GM18502 (cell line): Measurements from ENCODE around the gene MORC2.

ENCODE experiments used
- ATAC-seq: cut with Tn5 transposase; IDR thresholded peaks from one replicate; pipeline ENCODE4 v1.9.1; 2021; ENCODE audit warnings: mild to moderate bottlenecking; ENCODE audit not compliant: unreplicated experiment, poor library complexity

Gene MORC2

DNA sequence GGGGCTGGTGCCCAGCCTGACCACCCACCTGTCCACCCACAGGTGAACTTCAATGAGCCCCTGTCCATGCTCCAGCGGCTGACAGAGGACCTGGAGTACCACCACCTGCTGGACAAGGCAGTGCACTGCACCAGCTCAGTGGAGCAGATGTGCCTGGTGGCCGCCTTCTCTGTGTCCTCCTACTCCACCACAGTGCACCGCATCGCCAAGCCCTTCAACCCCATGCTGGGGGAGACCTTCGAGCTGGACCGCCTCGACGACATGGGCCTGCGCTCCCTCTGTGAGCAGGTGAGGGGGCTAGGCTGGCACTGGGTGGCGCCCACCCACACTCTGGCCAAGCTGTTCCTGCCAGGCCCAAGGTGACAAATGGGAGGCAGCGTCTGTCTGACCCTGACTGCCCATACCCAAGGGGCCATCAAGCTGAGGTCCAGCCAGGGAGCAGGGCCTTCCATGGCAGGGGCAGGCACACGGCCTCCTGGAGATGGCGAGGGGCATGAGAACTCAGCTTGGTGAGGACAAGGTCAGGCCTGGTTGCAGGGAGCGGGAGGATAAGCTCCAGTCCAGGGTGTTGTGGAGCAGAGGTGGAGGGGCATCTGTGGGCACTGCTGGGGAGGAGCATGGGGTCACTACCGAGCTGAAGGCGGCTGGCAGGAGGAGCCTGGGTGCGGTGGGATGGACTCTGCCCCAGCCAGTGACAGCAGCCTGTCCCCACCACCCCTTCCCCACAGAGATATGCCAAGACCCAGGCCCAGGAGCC, 77.7 kb downstream of the MORC2 start:
- no peak for ATAC-seq

DNA sequence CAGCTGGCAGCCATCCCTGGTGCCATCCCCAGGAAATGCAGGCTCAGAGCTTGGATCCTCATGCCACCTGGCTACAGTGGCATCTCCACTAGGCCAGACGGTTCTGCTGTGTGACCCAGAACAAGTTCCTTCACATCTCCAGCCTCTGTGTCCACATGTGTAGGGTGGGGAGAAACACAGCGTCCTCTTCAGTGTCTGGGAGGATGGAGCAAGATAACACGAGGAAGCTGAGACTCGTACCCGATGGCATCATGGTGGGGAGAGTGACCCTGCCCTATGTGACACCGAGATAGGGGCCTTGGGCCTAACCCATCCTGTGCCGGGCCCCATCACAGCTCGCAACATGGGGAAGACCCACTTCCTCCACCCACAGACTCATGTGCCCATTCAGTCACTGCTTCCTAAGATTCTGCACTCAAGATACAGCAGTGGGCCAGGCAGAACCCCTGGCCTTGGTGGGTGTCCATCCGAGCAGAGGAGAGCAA, 78.5 kb downstream of the MORC2 start:
- no peak for ATAC-seq

DNA sequence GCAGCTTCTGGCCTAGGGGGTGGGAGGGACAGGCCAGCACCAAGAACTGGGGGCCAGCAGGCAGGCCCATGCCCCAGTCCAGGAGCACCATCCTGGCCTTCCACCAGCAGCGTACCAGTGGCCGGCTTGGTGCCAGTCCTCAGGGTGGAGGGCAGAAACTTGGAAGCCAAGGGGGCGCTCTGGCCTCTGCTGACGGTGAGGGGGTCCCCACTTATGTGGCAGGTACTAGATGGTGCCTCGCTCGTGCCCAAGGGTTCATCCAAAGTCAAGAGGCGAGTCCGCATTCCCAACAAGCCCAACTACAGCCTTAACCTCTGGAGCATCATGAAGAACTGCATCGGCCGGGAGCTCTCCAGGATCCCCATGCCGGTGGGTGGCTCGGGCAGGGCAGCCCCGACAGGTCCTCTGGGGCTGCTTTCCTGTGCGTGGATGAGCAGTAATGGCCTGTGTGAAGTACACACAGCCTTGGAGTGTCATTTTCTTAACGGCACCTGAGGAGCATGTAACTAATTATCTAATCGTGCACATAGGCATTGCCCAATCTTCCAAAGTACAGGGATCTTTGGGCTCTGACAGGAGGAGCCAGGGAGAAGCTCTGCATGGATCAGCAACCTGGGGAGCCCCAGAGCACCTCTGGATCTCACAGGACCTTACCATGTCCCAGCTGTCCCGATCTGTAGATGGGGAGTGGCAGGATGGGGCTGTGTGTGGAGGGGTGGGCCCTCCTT, 79.1 kb downstream of the MORC2 start:
- ATAC-seq = no peak

DNA sequence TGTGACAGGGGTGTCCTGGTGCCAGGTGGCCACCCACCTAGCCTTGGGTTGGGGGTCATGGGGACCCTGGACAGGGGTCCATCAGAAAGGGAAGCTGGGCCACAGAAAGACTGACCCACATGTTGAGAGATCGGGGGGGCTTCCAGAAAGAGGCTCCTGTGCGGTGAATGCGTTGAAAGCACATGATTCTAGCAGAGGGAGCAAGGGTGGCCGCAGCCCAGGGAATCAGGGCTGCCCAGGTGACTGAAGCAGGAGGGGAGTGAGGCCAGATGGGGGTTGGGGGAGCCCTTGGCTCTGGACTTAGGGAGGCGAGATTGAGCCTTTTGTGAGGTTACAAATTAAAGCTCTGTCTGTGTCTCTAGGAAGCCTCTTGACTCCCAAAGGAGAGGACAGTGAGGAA, 80.7 kb downstream of the MORC2 start:
- ATAC-seq = no peak

DNA sequence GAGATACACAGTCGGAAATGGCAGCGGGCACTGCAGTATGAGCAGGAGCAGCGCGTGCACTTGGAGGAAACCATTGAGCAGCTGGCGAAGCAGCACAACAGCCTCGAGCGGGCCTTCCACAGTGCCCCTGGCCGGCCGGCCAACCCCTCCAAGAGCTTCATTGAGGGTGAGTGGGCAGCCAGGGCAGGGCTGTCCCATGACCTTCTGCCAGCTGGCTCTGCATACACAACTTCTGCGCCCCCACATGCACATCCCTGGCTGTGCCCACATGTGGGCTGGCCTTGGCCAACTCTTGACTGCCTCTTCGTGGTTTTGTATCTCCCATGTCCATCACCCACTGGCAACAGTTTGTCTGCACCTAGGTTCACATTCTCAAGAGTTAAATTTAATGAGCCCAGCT, 81.1 kb downstream of the MORC2 start:
- ATAC-seq = no peak

DNA sequence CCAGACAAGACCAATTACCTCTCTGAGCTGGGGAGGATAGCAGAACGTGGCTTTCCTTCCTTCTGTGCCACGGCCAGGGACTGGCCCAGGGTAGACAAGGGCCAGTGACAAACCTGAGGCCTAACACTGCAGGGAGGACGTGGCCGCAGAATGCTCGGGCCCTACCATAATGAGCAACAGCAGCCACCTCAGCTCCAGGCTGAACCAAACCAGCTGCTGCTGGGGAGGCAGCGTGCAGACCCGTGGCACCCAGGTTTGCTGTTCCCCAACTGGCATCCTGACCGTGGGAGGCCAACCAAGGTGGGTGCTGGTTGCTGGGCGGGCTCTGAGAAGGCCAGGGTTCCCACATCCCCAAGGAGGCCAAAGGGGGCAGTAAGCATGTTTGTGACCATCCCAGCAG, 83.0 kb downstream of the MORC2 start:
- no peak for ATAC-seq

DNA sequence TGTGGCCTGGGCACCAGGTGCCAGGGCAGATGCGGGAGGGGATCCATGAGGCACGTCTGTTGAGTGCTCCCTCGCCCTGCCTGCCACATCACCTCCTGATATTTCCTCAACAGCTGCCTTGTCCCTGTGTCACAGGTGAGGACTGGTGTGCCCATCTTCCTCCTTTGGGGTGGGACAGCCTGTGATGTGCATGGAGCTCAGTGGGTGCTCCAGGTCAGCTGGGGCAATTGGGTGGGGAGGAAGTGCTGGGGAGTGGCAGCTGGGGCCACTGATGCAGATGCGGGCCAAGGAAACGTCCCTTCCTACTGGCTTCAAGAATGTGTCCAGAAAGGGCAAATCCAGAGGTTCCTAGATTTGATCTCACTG, 83.6 kb downstream of the MORC2 start:
- no peak for ATAC-seq

DNA sequence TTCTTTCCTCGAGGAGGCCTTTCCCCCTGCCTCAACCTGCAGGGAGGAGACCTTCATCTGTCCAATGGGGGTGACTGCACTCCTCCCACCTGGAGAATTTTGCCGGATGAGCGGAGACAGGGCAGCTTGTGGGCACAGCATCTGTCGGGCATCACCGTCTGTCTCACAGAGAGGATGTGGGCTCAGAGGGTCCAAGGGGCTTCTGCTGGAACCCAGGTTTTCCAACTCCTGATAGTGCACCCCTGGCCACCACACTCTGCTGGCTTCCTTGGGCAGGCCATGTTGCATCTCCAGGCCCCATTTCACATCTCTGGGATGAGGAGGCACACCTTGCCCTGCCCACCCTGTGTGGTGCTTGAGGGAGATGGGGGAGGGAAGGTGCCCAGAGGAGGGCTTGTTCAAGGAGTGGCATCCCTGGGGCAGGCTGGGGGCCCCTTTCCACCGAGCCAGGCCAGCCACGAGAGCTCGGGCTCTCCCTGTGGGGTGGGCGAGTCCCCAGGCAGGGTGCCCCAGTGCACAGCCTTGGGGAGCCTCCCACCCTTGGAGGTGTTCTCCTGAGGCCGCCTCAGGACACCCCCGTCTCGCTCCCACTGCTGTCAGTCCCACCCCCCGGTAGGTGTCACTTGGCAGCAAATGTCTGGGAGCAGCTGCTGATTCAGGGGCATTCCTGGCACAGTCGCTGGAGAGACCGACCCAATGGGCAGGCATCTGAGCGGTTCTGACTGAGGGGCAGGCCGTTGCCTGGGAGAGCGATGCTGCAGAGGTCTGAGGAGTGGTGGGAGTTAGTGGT, 84.2 kb downstream of the MORC2 start:
- no peak for ATAC-seq

DNA sequence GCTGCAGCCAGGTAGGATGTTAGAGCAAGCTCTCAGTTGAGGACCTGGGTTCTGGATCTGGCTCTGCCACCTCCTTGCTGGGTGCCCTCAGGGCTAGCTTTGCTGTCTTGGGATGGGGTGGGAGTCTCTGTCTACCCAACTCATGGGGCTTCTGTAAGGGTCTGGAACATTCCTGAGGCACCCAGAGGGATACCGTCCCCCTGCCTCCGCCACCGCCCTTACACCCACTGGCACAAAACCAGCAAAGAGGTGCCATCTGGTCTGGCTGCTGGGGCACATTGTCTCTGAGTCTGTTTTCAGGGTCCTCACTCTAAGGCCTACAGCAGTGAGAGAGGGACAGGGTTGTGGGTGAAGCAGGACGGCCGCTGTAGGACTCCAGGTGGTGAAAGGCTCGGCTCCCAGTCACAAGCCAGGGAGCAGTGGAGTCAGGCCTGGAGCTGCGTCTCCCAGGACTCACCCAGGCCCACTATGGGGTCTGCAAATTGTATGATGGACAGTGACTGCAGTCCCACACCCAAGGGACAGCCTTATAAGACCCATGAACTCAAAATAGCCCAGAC, 84.9 kb downstream of the MORC2 start:
- no peak for ATAC-seq

DNA sequence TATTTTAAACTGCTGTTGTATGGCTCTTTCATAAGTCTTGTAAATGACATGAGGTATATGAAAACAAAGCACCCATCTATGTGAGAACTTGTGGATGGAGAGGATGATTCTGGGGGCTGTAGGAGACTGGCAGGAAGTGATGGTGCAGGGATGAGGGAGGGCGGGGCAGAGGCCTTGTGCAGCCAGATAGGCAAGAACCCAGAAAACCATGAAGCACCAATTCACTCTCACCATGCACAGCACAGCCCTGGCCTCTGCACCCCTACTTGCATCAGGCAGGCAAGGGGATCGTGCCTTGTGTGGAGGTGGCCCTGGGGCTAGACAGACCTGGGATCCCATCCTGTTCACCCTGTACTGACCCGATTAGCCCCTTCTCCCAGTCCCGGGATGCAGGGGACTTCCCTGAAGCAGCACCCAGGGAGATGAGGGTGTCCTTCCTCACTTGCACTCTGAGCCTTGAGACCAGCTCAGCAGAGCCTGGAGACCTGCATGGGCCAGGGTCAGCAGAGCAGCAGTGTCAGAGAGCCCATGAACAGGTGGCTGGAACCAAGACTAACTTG, 85.5 kb downstream of the MORC2 start:
- no peak for ATAC-seq

DNA sequence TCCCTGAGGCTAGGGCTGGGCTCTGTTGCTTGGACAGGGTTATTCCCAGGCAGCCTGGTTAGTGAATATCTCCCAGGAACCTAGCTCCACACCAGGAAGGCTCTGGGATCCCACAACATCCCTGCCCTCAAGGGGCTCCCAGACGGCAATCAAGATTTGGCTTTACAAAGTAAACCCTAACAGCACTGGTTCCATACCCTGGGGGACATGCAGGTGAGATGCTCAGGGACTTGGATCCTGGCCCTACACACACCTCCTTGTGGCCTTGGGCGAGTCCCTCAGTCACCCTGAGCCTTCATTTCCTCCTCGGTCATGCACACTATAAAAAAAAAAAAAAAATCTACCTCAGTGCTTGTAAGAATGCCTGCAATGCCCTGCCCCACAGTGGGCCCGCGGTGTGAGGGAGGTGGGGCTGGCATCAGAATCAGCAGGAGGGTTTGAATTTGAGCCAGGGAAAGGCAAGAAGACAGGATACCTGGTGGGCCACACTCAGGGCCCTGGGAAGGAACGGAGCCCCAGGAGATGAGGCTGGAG, 86.3 kb downstream of the MORC2 start:
- no peak for ATAC-seq

DNA sequence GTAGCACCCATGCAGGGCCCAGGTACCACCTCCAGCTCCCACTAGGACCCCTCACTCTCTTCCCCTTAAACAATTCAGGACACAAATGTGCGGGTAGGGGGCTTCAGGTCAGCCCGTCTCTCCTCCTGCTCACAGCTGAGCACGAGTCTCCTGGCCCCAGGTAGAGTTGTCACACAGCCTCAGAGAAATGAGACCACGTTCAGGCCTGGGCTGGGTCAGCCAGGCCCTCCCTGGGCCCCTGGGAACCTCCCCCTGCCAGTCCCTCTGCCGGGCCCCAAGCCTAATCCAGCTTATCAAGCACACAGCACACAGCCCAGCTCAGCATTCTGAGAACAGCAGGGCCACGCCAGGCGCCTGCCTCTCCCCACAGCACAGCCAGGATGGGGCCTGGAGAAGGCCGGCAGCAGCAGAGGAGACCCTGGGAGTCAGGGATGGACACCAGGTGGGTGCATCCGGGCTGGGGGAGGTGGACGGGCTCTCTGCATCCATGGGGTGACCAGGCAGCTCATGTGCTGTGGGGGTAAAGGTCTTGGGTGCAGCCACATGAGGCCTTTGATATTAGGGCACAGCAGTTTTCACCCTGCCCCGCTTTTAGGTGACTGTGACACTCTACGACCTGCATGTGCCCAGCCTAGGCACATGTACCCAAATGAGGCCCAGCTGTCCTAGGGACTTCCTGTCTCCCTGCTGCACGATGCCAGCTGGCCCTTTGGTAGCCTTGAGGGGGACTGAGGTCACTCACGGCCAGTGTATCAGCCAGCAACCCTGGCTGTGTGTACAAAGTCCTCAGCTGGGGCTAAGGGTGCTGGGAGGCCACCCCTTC, 87.0 kb downstream of the MORC2 start:
- ATAC-seq = no peak

DNA sequence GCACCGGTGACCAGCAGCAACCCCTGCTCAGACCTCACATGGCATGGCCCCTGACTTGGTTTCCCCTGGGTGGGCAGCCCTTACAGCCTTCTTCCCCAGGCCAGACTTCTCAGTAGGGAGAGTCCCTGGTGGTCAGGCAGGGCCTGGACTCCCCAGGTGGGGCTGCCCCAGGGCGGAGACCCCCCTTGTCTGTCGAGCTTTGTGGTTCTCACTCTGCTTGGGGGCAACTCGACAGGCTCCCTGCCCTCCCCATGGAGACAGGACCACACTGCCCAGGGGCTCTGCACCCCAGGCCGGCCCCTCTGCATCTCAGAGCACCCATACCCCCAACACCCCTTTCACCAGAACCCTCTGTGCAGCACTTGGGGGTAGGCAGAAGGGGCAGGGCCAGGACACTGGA, 87.7 kb downstream of the MORC2 start:
- no peak for ATAC-seq

DNA sequence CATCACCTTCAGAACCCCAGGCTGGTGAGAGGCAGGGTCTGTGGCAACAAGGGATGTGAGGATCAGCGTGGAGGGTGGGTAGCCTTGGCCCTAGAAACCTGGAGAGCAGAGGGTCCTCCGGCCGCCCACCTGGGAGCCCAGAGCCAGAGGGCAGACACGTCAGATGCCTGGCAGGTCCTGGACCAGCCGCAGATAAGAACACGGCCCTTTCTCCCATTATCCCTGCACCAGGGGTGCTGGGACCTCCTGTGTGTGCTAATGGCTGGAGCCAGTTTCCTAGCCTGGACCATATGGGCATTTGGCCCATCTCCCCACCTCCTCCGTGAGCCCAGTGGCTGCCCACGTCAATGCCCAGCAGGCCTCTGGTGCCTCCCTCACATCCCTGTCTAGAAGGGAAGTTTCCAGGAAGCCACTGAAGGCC, 88.4 kb downstream of the MORC2 start:
- no peak for ATAC-seq

DNA sequence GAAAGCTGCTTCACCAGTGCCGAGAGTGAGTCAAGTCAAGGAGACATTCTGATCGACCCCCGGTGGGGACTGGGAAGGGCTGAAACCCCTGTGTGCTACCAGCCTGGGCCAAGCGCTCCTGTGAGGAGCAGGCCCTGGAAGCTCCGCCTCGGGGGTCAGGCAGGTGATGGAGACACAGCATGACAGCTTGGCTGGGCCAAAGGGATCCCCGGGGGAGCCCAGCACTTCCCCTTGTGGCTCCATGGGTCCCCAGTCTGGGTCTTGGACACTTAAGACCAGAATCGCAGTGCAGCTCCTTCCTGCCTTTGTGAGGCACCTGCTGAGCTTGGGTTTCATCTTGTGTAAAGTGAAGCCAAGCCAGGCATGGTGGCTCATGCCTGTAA, 89.2 kb downstream of the MORC2 start:
- ATAC-seq = no peak

DNA sequence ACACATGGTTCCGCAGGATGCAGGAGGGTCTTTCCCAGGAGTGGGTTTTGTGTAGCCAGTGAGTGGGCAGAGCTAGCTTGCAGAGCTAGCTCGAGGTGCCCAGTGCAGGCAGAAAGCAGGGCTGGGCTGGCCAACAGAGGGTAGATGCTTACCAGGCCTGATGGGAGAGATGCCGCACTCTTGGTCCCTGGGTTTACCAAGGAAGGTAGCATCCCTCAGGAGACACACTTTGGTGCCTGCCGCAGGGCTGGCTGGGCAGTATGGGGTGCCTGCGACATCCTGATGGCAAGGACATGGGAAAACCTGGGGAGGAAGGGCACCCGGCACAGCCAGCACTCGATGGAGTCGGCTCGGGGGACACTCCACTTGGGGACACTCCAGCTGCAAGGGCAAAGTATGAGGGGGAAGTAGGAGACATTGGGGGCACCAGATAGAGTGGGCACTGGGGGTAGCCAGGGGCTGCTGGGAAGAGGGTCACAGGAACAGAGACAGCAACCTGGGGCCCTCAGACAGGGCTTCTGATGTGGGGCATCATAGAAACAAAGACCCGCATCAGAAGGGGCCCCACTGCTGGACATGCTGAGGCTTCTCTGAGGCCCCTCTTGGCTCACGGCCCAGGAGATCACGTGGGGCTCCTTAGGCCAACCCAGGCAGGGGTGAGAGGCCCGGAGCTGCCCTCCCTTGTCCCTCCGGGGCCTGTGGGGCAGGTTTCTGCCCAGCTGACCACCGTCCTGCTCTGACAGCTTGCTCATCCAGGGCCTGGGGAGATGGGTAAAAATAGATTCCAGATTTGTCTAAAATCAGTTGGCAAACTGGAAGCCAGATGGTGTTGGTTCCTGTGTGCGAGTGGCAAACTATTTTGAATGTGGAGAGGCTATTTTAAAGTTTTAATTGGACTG, 89.8 kb downstream of the MORC2 start:
- no peak for ATAC-seq

DNA sequence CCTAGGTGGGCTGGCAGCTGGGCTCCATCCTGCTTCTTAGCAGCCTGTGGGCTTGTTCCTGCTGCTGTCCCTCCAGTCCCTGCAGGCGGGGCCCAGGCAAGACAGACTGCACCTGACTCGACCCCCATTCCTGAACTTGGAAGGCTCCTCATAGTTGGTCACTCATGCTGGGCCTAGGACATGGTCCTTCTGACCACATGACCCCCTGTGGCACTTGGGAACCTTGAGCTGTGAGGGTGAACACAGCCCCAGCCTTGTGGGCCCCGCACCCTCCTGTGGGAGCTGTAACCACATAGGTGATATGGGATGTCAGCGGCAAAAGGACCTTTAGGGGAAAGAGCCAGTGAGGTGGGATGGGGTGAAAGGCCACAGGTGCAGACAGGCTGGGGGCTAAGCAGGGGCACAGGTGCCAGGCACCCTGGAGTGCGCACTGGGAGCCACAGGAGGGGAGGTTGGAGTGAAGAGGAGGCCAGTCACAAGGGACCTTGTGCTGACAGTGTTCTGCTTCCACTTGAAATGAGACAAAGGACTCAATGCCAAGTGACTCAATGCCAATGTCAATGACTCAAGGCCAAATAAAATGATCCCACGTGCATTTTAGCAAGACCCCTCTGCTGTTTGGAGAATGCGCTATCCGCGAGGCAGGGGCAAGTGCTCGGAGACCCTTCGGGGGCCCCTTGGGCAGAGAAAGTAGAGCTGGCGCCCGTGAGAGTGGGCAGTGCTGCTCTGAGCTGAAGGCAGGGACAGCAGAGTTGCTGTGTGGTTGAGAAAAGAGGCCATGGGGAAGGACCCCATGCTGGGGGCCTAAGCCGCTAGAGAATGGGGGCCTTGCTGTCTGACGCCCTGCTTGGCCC, 90.7 kb downstream of the MORC2 start:
- no peak for ATAC-seq
